PC-9 (cell line): ENCODE measurements around the gene GTF3C1. TPM values are rescaled to one million over a fixed set of nuclear protein-coding genes. Genes with fewer than 3 reads are reported as not detected.

Experiments used
- BruUV-seq: library from RNA; stranded (reverse); fragments of 400-500 nt; replicated peaks from 2 replicates; lab custom pipeline; 2021; lab: Mats Ljungman, UMichigan
- CTCF ChIA-PET: fragments of 300-600 bp; sonication (Branson Sonifier 250); formaldehyde crosslinking; loops from one replicate; lab custom pipeline; 2022; ENCODE audit warnings: antibody characterized with exemption; lab: Charles Lee
- POLR2A ChIA-PET: fragments of 300-600 bp; sonication (Branson Sonifier 250); formaldehyde crosslinking; loops from one replicate; lab custom pipeline; 2022; ENCODE audit warnings: antibody characterized with exemption; ENCODE audit not compliant: unreplicated experiment; lab: Charles Lee
- DNase-seq, 2 experiments: peaks; one replicate each; pipeline versions ENCODE4 v3.0.0 to v3.0.0-alpha.2; 2015 to 2022; ENCODE audit warnings: mixed read lengths in 1 of 2
- H2AFZ ChIP-seq: fragments of 200-600 bp; sonication (generic); 2 replicates; pipeline ENCODE4 v1.8.1; 2017; ENCODE audit warnings: antibody characterized with exemption
- H3F3A ChIP-seq: fragments of 200-600 bp; sonication (generic); 2 replicates; pipeline ENCODE4 v1.8.1; 2017; ENCODE audit warnings: antibody characterized with exemption, mild to moderate bottlenecking, low read depth; ENCODE audit not compliant: insufficient read depth
- H3K27ac ChIP-seq: fragments of 200-600 bp; sonication (generic); 2 replicates; pipeline ENCODE4 v1.6.1; 2016; ENCODE audit warnings: mixed run types
- H3K27me3 ChIP-seq: fragments of 200-600 bp; sonication (generic); 2 replicates; pipeline ENCODE4 v1.6.1; 2016; ENCODE audit warnings: low read depth, mixed run types; ENCODE audit not compliant: insufficient read depth
- H3K36me3 ChIP-seq: fragments of 200-600 bp; sonication (generic); 2 replicates; pipeline ENCODE4 v1.6.1; 2016; ENCODE audit warnings: low read depth, mixed run types
- H3K4me1 ChIP-seq: fragments of 200-600 bp; sonication (generic); replicated peaks from 2 replicates; pipeline ENCODE4 v1.6.1; 2016; ENCODE audit warnings: mixed run types; ENCODE audit not compliant: insufficient read depth
- H3K4me2 ChIP-seq: fragments of 200-600 bp; sonication (generic); 2 replicates; pipeline ENCODE4 v1.6.1; 2017; ENCODE audit warnings: mixed run types
- H3K4me3 ChIP-seq: fragments of 200-600 bp; sonication (generic); 2 replicates; pipeline ENCODE4 v1.6.1; 2016; ENCODE audit warnings: mixed run types
- H3K79me2 ChIP-seq: fragments of 200-600 bp; sonication (generic); 2 replicates; pipeline ENCODE4 v1.6.1; 2017; ENCODE audit warnings: low read depth, mixed run types
- H3K9me2 ChIP-seq: fragments of 200-600 bp; sonication (generic); 2 replicates; pipeline ENCODE4 v1.8.1; 2017; ENCODE audit warnings: mild to moderate bottlenecking; ENCODE audit not compliant: insufficient read depth
- H3K9me3 ChIP-seq: fragments of 200-600 bp; sonication (generic); 2 replicates; pipeline ENCODE4 v1.8.1; 2016; ENCODE audit warnings: low read depth; ENCODE audit not compliant: insufficient read depth
- H4K20me1 ChIP-seq: fragments of 200-600 bp; sonication (generic); 2 replicates; pipeline ENCODE4 v1.8.1; 2017; ENCODE audit not compliant: insufficient read depth
- EZH2 ChIP-seq: fragments of 200-600 bp; sonication (generic); IDR thresholded peaks from 2 replicates; pipeline ENCODE4 v1.8.0; 2017; ENCODE audit warnings: antibody characterized with exemption, low read depth
- intact Hi-C: fragments of 100-400 bp; cut with micrococcal nuclease; formaldehyde crosslinking; loops from one replicate; pipeline ENCODE4 v1.10.0; 2022; ENCODE audit not compliant: unreplicated experiment
- total RNA-seq: library from RNA; stranded (reverse); gene quantifications from 2 replicates; pipeline ENCODE4 v1.2.3, GENCODE V29; 2021
- TF ChIP-seq, protein P1 (sequence below): fragments of 200-600 bp; sonication (generic); conservative IDR thresholded peaks from 2 replicates; pipeline ENCODE4 v1.6.1; 2017; ENCODE audit warnings: mixed run types, antibody characterized with exemption, mild to moderate bottlenecking, moderate library complexity

Gene GTF3C1
- total RNA-seq, 1 experiment from 2014 or later: 118 TPM

DNA sequence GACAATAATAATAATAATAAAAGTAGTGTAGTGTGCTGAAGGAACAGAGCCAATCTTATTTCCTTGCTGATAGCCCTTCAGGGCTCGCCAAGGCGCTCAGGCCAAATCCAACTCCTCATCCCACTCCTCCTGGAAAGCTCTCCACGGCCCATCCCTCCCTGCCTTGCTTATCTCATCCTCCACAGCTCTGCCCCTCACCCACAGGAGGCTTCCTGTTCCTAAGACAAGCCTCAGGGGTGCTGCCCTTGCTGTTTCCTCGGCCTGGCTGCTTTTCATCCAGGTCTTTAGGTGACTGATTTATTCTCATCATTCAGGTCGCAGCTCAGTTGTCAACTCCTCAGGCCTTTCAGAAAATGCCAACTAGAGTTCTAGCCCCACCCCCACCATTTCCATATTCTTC, 11.2 kb downstream of the GTF3C1 start:
- H3K79me2 ChIP-seq: no peaks in the 10 kb centered on the region
- H3K4me1 ChIP-seq: no peaks in the 10 kb centered on the region
- intact Hi-C loops: no loop called here
- H3K27me3 ChIP-seq: no peaks in the 10 kb centered on the region
- no peaks in the 10 kb centered on the region for H3K9me3 ChIP-seq
- no peak overlapping the region for H3K4me2 ChIP-seq
- H3F3A ChIP-seq: no peaks in the 10 kb centered on the region
- BruUV-seq: no TSS peak
- H3K27ac ChIP-seq: no peak overlapping the region
- no peaks in the 10 kb centered on the region for H3K9me2 ChIP-seq
- H3K4me3 ChIP-seq: no peak overlapping the region
- 0 out of 2 replicates have a peak, but pooled peaks cover 5% of the 10 kb centered on the region for H4K20me1 ChIP-seq
- TF ChIP-seq, protein P1, sequence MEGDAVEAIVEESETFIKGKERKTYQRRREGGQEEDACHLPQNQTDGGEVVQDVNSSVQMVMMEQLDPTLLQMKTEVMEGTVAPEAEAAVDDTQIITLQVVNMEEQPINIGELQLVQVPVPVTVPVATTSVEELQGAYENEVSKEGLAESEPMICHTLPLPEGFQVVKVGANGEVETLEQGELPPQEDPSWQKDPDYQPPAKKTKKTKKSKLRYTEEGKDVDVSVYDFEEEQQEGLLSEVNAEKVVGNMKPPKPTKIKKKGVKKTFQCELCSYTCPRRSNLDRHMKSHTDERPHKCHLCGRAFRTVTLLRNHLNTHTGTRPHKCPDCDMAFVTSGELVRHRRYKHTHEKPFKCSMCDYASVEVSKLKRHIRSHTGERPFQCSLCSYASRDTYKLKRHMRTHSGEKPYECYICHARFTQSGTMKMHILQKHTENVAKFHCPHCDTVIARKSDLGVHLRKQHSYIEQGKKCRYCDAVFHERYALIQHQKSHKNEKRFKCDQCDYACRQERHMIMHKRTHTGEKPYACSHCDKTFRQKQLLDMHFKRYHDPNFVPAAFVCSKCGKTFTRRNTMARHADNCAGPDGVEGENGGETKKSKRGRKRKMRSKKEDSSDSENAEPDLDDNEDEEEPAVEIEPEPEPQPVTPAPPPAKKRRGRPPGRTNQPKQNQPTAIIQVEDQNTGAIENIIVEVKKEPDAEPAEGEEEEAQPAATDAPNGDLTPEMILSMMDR: no peak
- TF ChIP-seq EZH2: no peak
- ChIA-PET POLR2A (no interaction called here), CTCF (no interaction called here)
- peaks cover 35% of the 10 kb centered on the region for H3K36me3 ChIP-seq
- H2AFZ ChIP-seq: no peak overlapping the region
- no peak for DNase-seq

DNA sequence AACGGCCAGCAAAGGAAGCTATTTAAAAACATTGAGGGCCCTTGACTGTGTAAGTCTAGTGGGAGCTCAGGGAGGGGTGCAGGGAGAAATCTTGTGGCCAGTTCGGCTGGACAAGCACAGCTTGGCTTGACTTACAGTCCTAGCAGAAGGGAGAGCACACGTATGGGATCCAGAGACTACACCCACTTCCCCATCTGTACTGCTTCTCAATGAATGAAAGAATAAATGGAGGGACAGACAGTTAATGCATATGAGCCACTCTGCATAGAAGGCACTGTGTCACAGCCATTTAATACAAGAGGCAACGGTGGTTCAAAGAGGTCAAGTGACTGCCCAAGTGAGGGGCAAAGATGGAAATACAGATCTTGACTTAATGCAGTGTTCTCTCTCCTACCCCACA, 15.5 kb downstream of the GTF3C1 start:
- H3K27ac ChIP-seq: no peak overlapping the region
- ChIA-PET POLR2A (no interaction called here), CTCF (no interaction called here)
- H3K9me2 ChIP-seq: no peaks in the 10 kb centered on the region
- no peaks in the 10 kb centered on the region for H3K9me3 ChIP-seq
- H3F3A ChIP-seq: no peaks in the 10 kb centered on the region
- DNase-seq: no peak
- H3K4me1 ChIP-seq: no peaks in the 10 kb centered on the region
- no peak overlapping the region for H3K4me3 ChIP-seq
- H3K27me3 ChIP-seq: no peaks in the 10 kb centered on the region
- no peaks in the 10 kb centered on the region for H3K79me2 ChIP-seq
- intact Hi-C loops: no loop called here
- H3K4me2 ChIP-seq: no peak overlapping the region
- H4K20me1 ChIP-seq: 0 out of 2 replicates have a peak, but pooled peaks cover 7% of the 10 kb centered on the region
- TF ChIP-seq EZH2: no peak
- TF ChIP-seq, protein P1: no peak
- no peak overlapping the region for H2AFZ ChIP-seq
- peaks cover 33% of the 10 kb centered on the region for H3K36me3 ChIP-seq
- no TSS peak for BruUV-seq

DNA sequence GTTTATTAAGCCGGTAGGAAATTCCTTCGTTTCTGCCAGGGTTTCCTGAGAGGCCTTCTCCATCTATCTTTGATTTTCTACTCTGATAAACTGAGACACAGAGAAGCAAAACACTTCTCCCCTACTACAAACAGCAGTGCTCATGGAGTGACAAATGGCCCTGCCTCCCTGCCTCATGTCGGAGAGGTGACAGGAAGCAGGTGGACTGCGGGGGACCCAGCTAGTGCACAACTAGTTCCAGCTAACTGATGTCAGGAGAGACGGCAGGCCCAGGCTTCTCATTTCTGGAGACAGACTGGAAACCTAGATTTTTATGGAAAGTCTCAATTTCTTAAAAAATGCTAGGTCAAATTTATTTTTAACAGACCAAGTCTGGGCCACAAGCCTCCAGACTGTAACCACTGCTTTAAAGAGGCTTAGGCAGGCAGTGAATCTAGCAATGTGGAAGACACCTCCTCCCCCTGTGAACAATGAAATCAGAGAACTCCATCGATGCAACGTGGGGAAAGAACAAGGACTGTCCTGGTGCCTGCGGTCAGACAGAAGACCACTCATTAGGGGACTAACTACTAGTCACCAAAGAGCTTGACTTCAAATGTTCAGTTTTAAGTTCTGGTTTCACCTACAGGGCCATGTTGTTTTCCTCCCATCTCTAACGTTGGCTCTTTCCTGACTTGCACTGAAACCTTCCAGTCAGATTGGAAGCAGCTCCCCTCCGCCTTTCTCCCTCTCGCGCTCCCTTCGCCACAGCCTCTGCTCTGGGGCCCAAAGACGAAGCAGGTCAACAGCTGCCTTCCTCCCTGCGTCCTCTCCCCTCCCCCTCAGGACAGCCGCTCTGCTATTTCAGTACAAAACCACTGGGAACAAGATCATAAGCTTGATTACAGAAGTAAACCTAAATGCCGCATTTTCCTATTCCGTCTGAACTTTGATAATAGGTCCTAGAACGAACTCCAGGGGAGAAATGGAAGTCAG, 17.6 kb downstream of the GTF3C1 start:
- H3K27me3 ChIP-seq: no peaks in the 10 kb centered on the region
- CTCF ChIA-PET: no interaction called here
- no peak overlapping the region for H2AFZ ChIP-seq
- no peaks in the 10 kb centered on the region for H3K9me2 ChIP-seq
- H3K27ac ChIP-seq: no peak overlapping the region
- intact Hi-C loops: no loop called here
- H3K79me2 ChIP-seq: no peaks in the 10 kb centered on the region
- TF ChIP-seq EZH2: no peak
- TF ChIP-seq, protein P1: no peak
- H3K9me3 ChIP-seq: no peaks in the 10 kb centered on the region
- no peaks in the 10 kb centered on the region for H3F3A ChIP-seq
- BruUV-seq: no TSS peak
- H3K36me3 ChIP-seq: peaks cover 41% of the 10 kb centered on the region
- H3K4me2 ChIP-seq: no peak overlapping the region
- POLR2A ChIA-PET: interaction anchor here (0.6 to 0.7 kb wide), 2 partner anchors 18 to 327 kb away, joined by 3 read pairs; partner anchors contain the start of gene KATNIP
- H4K20me1 ChIP-seq: 0 out of 2 replicates have a peak, but pooled peaks cover 5% of the 10 kb centered on the region
- H3K4me1 ChIP-seq: no peaks in the 10 kb centered on the region
- no peak for DNase-seq
- H3K4me3 ChIP-seq: no peak overlapping the region
